Measurements from ENCODE around the gene ZDHHC21.

The ZDHHC21 gene, protein sequence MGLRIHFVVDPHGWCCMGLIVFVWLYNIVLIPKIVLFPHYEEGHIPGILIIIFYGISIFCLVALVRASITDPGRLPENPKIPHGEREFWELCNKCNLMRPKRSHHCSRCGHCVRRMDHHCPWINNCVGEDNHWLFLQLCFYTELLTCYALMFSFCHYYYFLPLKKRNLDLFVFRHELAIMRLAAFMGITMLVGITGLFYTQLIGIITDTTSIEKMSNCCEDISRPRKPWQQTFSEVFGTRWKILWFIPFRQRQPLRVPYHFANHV

DNA sequence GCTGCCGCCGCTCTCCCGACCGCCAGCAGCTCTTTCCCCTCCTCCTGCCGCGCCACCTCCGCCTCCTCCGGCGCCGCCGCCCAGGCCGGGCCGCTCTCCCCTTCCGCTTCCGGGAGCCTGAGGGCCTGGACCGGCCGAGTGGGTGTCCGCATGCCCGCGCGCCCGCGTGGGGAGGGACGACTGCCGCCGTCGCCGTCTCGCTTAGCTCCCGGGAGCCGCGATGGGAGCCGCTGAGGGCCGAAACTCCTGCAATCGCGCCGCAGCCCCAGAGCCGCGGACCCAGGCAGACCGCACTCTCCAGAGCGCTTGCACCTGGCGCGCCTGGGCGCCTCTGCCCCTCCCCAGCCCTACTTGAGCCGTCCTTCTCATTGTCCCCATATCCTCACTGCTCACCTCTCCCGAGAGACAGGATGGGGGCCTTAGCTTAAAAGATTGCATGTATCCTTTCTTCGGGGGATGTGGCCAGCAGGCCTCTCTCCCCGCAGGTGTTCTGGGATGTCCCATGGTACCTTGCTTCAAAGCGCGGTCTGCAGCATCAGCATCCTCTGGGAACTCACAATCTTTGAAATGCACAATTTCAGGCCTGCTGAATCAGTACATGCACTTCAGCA, at the start of gene ZDHHC21:
Gene ZDHHC21, minus strand, starts transcription at position 182 of the 611 bp plus-strand sequence. CDS start 19,092 bp downstream, outside the sequence.
- POLR2A ChIA-PET: interaction anchor here (1.0 to 1.1 kb wide), 2 partner anchors 12 to 17 kb away, joined by 3 read pairs; no protein-coding TSS in a partner anchor
- TF ChIP-seq SUZ12 (IDR thresholded peaks at IDR 0.05) (no peak), CTBP1 (IDR thresholded peaks at IDR 0.05; ENCODE audit: borderline replicate concordance) (0 out of 2 replicates have a peak, but pooled peaks have one; percentile 0), FOXM1 (IDR thresholded peaks at IDR 0.05; ENCODE audit: borderline replicate concordance) (no peak), L3MBTL2 (conservative IDR thresholded peaks at IDR 0.05) (peak; percentile 34; the same call in 1 of the 2 replicates)
- CTCF ChIA-PET: no interaction called here
- peak; percentile 59 for DNase-seq (ENCODE audit: extremely low spot score)

DNA sequence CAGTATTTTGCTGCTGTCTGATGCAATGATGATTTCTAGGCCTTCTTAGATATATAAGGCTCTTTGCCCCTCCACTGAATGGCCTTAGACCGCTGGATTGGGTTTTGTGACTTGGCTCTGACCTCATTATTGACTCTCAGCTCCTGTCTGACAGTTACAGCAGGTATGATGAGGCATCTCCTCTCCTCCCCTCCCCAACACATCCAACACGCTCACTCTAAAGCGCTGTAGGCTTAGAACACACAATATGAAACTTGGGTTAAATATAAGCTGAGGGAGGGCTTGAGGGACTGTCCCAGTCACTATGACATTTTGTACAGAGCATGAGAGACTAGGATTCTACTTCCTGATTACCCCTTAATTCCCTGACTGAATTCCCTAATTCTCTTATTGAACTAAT, 48.1 kb upstream of the ZDHHC21 start:
- no peak for DNase-seq (ENCODE audit: extremely low spot score)
- POLR2A ChIA-PET: interaction anchor here (0.6 kb wide), 1 partner anchor 285 kb away, joined by 3 read pairs; no protein-coding TSS in a partner anchor
- CTCF ChIA-PET: no interaction called here
- TF ChIP-seq FOXA1 (IDR thresholded peaks at IDR 0.05) (no peak), BHLHE40 (IDR thresholded peaks at IDR 0.05; ENCODE audit: borderline replicate concordance) (no peak), TARDBP (IDR thresholded peaks at IDR 0.05) (no peak), SP1 (IDR thresholded peaks at IDR 0.05) (no peak), ZNF384 (IDR thresholded peaks at IDR 0.05) (no peak), FOXM1 (IDR thresholded peaks at IDR 0.05; ENCODE audit: borderline replicate concordance) (no peak), LEF1 (IDR thresholded peaks at IDR 0.05; ENCODE audit: borderline replicate concordance) (no peak), CTBP1 (IDR thresholded peaks at IDR 0.05; ENCODE audit: borderline replicate concordance) (no peak), HDGF (IDR thresholded peaks at IDR 0.05; ENCODE audit: borderline replicate concordance) (no peak), ELF4 (IDR thresholded peaks at IDR 0.05) (no peak), NFRKB (IDR thresholded peaks at IDR 0.05) (no peak), SUZ12 (IDR thresholded peaks at IDR 0.05) (no peak), L3MBTL2 (conservative IDR thresholded peaks at IDR 0.05) (no peak), FOXK2 (IDR thresholded peaks at IDR 0.05) (no peak), ARNT (IDR thresholded peaks at IDR 0.05) (no peak)
- TF ChIP-seq, protein P1, sequence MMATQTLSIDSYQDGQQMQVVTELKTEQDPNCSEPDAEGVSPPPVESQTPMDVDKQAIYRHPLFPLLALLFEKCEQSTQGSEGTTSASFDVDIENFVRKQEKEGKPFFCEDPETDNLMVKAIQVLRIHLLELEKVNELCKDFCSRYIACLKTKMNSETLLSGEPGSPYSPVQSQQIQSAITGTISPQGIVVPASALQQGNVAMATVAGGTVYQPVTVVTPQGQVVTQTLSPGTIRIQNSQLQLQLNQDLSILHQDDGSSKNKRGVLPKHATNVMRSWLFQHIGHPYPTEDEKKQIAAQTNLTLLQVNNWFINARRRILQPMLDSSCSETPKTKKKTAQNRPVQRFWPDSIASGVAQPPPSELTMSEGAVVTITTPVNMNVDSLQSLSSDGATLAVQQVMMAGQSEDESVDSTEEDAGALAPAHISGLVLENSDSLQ (IDR thresholded peaks at IDR 0.05): no peak

DNA sequence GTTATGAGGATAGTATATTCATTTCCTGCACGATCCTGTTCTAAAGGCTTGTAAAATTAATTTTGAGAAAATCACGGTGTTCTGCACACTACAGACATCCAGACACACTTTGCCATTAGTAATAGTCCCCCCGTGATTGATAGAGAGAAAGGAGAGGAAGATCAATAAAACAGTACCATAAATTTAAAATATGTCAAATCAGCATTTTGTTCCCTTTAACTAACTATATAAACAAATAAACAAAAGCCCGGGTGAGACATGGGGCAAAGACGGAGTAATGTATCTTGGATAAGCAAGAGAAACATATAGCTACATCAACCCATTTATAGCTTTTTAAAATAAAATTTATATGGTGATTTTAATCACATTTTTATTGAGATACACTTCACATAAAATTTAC, 39.9 kb upstream of the ZDHHC21 start:
- TF ChIP-seq ZNF384 (IDR thresholded peaks at IDR 0.05): no peak
- TF ChIP-seq, protein P1 (IDR thresholded peaks at IDR 0.05): peak; percentile 35
- no peak for DNase-seq (ENCODE audit: extremely low spot score)
- ChIA-PET POLR2A (no interaction called here), CTCF (no interaction called here)

DNA sequence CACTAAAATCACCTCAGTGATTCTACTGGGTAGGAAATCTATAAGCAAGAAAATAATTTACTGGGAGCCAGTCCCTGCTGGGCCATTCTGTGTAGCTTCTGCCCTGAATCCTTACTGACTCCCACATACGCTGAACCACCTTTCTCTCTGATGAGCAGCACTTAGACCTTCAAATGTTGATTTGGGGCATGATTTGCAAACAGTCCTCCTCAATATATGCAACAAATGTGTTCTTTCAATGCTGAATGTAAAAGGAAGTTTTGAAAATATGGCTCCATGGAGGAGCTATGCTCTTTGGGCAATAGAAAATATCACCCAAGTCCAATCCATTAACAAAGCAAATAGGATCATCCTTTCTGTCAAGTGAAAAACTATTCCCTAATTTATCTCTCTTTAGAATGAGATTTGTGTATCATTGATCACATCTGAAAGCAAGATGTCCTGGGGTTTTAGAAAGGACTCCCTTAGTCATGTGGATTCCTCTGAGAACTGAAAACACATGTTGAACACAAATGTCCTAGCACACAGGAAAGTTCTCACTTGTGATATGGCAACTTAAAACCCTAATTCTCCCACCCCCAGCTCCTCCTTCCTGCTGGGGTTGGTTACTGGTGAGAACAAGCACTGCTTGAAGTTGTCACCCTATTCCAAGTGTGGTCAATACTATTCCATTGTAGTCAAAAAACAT, 38.2 kb upstream of the ZDHHC21 start:
- no peak for DNase-seq (ENCODE audit: extremely low spot score)
- CTCF ChIA-PET: no interaction called here
- POLR2A ChIA-PET: no interaction called here
- TF ChIP-seq SUZ12 (IDR thresholded peaks at IDR 0.05): no peak
- TF ChIP-seq, protein P1 (IDR thresholded peaks at IDR 0.05): no peak
- TF ChIP-seq CTBP1 (IDR thresholded peaks at IDR 0.05; ENCODE audit: borderline replicate concordance): no peak
- TF ChIP-seq NFRKB (IDR thresholded peaks at IDR 0.05): no peak
- no peak for TF ChIP-seq ARNT (IDR thresholded peaks at IDR 0.05)
- TF ChIP-seq FOXM1 (IDR thresholded peaks at IDR 0.05; ENCODE audit: borderline replicate concordance): no peak
- no peak for TF ChIP-seq ELF4 (IDR thresholded peaks at IDR 0.05)
- TF ChIP-seq BHLHE40 (IDR thresholded peaks at IDR 0.05; ENCODE audit: borderline replicate concordance): no peak
- TF ChIP-seq LEF1 (IDR thresholded peaks at IDR 0.05; ENCODE audit: borderline replicate concordance): no peak

DNA sequence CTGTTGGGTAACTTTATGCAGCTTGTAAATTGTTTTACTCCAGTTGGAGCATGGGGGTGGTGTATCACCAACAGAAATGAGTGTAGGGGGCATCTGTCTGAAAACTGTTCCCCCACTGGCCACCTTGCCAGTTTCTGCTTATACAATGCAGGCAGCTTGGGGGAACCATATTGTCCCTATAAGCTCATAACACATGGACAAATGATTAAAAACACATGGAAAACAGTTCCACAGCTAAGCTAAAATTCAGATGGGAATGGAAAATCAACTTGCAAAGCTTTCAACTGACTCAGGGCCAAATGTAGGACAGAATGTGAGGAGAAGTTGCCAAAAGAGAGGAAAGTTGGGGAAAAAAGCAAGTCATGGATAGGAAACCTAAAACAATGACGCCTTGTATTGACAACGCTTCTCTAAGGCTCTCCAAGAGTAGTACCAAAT, 37.2 kb upstream of the ZDHHC21 start:
- CTCF ChIA-PET: no interaction called here
- TF ChIP-seq LEF1 (IDR thresholded peaks at IDR 0.05; ENCODE audit: borderline replicate concordance): no peak
- no peak for TF ChIP-seq SP1 (IDR thresholded peaks at IDR 0.05)
- TF ChIP-seq ARNT (IDR thresholded peaks at IDR 0.05): no peak
- no peak for TF ChIP-seq NFRKB (IDR thresholded peaks at IDR 0.05)
- no peak for DNase-seq (ENCODE audit: extremely low spot score)
- POLR2A ChIA-PET: no interaction called here

DNA sequence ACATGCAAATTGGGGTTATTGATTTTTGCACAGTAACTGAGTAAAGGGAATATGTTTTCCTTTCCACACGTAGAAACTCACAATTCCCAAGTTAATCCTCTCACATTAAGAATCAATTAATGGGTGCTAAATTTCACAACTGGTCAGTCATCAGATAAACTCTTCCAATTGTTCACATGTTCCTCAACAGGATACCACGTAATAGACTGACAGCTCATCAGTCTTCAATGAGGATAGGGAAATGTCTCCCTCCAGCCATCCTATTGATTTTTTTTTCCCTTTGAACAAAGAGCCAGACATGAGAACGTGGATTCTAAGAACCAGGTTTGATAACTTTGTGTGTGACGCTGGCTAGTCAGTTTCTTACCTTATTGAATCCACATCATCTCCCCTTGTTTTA, 30.1 kb upstream of the ZDHHC21 start:
- DNase-seq (ENCODE audit: extremely low spot score): no peak
- CTCF ChIA-PET: no interaction called here
- TF ChIP-seq L3MBTL2 (conservative IDR thresholded peaks at IDR 0.05) (no peak), ZNF384 (IDR thresholded peaks at IDR 0.05) (no peak), CTBP1 (IDR thresholded peaks at IDR 0.05; ENCODE audit: borderline replicate concordance) (no peak), ELF4 (IDR thresholded peaks at IDR 0.05) (no peak)
- POLR2A ChIA-PET: no interaction called here
